Measurements from ENCODE around the gene SPATA2L. TPM values are rescaled to one million over a fixed set of nuclear protein-coding genes. Genes with fewer than 3 reads are reported as not detected.
A peak's percentile ranks its signal among the peaks of the same experiment; 100 is the strongest.
"Not testable (repeated sequence)": the region's sequence is repeated elsewhere in the genome, so short reads cannot be mapped to it uniquely, and the experiment has no call there.

Gene SPATA2L
- total RNA-seq, 2 experiments from 2014 or later, result 5.8 to 7.4 TPM

GRCh38 chr16:89688395-89688794, 13.1 kb downstream of the SPATA2L start:
- Mint-ChIP-seq H3K9me3 (ENCODE audit: low read depth) (no peaks in the 10 kb centered on the region), H3K4me3 (no peak overlapping the region), H3K27me3 (no peaks in the 10 kb centered on the region), H3K27ac (no peak overlapping the region), H3K4me1 (peaks cover 17% of the 10 kb centered on the region), H3K36me3 (peaks cover 19% of the 10 kb centered on the region)
- CTCF ChIA-PET, result interaction anchor here (1.1 to 2.8 kb wide), 3 partner anchors 11 to 222 kb away, joined by 4 to 13 read pairs (median 4); no protein-coding TSS in a partner anchor
- no peak for ATAC-seq
- DNase-seq, result no peak

DNA sequence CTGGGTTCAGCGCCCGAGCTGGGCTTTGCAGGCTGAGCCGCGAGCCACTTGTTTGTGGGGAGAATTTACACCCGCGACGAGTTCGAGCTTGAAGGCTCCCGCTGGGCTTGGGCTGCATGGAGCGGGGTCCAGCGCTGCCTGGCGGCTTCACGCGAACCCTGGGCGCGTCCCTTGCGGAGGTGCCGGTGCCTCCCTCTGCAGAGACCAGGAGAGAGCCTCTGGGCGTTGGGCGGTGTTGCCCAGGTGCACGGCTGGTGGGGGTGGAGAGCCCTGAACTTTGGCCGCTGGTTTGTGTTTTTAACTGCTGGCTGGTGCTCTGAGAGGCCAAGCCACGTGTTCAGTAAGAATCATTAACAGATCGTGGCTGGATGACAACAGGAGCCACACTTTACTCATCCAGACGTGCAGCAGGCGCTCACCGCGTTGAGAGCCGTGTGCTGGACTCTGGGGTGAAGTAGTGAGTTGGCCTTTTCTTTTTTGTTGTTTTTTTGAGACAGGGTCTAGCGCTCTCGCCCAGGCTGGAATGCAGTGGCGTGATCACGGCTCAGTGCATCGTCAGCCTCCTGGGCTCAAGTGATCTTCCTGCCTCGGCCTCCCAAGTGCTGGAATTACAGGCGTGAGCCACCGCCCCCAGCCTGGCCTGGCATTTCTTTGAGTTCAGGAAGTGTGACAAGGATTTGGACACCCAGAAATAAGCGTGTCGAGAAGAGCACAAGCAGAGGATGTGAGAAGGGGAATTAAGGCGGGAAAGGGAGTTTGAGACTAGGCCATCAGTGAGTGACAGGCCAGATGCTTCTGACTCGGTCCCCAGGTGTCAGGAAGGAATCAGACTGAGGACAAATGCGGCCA, 14.2 kb downstream of the SPATA2L start:
- CTCF ChIA-PET, result interaction anchor here (0.9 to 2.8 kb wide), 6 partner anchors 8 to 173 kb away, joined by 3 to 31 read pairs (median 6); partner anchors contain the start of gene SPATA2L
- DNase-seq (no peak), ATAC-seq (peak; percentile 40)
- Mint-ChIP-seq H3K27ac (peak overlapping the region; percentile 78), H3K9me3 (ENCODE audit: low read depth) (no peaks in the 10 kb centered on the region), H3K36me3 (peaks cover 17% of the 10 kb centered on the region), H3K4me3 (peak overlapping the region; percentile 82), H3K4me1 (peaks cover 17% of the 10 kb centered on the region), H3K27me3 (no peaks in the 10 kb centered on the region)

GRCh38 chr16:89686520-89687091, 14.9 kb downstream of the SPATA2L start, which contains the start of gene CDK10:
CDK10 (plus strand) TSS chr16:89686689; CDS start chr16:89686711, 22 bp downstream.
- Mint-ChIP-seq H3K27ac (peak within 1 kb of the TSS; percentile 84), H3K4me3 (peak within 1 kb of the TSS; percentile 82), H3K9me3 (ENCODE audit: low read depth) (no peaks in the 10 kb centered on the region), H3K36me3 (peaks cover 17% of the 10 kb centered on the region), H3K27me3 (no peaks in the 10 kb centered on the region), H3K4me1 (peaks cover 17% of the 10 kb centered on the region)
- DNase-seq (peak; percentile 92), ATAC-seq (peak; percentile 90)
- CTCF ChIA-PET, result interaction anchor here (0.8 to 2.1 kb wide), 6 partner anchors 9 to 178 kb away, joined by 3 to 31 read pairs (median 6); partner anchors contain the start of genes SPATA2L and SPG7

DNA sequence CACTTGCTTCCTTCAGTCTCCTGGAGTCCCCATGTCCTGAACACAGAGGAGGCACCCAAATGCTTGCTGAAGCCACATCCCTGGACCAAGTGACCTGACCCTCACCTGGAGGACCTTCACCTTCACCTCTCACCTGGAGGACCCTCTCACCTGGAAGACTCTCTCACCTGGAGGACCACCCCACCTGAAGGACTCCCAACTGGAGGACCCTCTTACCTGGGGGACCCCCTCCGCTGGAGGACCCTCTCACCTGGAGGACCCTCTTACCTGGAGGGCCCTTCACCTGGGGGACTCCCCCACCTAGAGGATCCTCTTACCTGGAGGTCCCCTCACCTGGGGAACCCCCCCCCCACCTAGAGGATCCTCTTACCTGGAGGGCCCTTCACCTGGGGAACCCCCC, 15.6 kb downstream of the SPATA2L start:
- Mint-ChIP-seq H3K27ac (peak overlapping the region; percentile 52), H3K4me3 (peak overlapping the region; percentile 43), H3K27me3 (no peaks in the 10 kb centered on the region), H3K9me3 (ENCODE audit: low read depth) (no peaks in the 10 kb centered on the region), H3K36me3 (peaks cover 17% of the 10 kb centered on the region), H3K4me1 (peaks cover 17% of the 10 kb centered on the region)
- DNase-seq, result no peak
- CTCF ChIA-PET, result interaction anchor here (0.8 to 2.1 kb wide), 5 partner anchors 10 to 178 kb away, joined by 3 to 31 read pairs (median 6); partner anchors contain the start of genes SPATA2L and SPG7
- ATAC-seq, result no peak

- peaks cover 2% of the 10 kb centered on the region for H3K9me3 Mint-ChIP-seq (ENCODE audit: low read depth)
- CTCF ChIA-PET, result interaction anchor here (0.7 to 1.2 kb wide), 2 partner anchors 22 to 175 kb away, joined by 3 to 5 read pairs; no protein-coding TSS in a partner anchor
- no peak for DNase-seq
- no peak overlapping the region for H3K27ac Mint-ChIP-seq
- H3K27me3 Mint-ChIP-seq, result no peaks in the 10 kb centered on the region
- no peak for ATAC-seq
- no peak overlapping the region for H3K4me3 Mint-ChIP-seq
- peaks cover 10% of the 10 kb centered on the region for H3K36me3 Mint-ChIP-seq
- no peaks in the 10 kb centered on the region for H3K4me1 Mint-ChIP-seq
Observed at GRCh38 chr16:89678258-89678657, 23.2 kb downstream of the SPATA2L start.

DNA sequence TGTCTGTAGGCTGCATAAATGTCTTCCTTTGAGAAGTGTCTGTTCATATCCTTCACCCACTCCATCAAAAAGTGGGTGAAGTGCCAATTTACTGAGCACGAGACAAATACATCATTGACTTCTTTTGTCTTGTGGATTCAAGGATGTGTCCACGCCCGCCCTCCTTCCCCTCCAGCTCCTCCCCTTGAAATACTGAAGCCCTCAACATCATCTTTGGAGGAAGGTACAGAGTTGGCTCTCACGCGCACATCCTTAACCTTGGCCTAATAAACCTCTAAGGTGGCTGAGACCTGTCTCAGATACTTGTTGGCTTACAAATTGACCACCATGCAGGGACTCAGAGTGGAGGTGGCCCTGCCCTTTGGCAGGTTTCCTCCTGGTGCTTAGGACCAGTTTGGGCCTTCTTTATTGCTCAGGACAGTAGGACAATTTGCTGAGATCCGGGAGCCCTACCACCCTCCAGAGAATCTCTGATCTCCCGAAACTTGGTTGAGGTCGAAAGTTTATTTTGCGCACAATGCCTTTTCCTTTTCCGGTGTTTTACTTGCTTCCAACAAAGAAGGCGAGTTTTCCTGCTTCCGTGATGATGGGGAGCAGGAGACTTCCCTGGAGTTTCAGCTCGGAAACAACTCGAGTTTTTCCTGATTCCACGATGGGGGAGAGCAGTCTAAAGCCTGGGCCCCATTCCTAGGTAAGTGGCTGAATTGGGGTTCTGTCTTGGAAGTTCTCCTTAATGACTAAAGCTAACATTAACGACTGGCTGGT, 29.1 kb downstream of the SPATA2L start:
- H3K27ac Mint-ChIP-seq, result no peak overlapping the region
- DNase-seq, result no peak
- H3K36me3 Mint-ChIP-seq, result peaks cover 5% of the 10 kb centered on the region
- ATAC-seq, result no peak
- H3K27me3 Mint-ChIP-seq, result no peaks in the 10 kb centered on the region
- CTCF ChIA-PET, result no interaction called here
- H3K9me3 Mint-ChIP-seq (ENCODE audit: low read depth), result no peaks in the 10 kb centered on the region
- no peaks in the 10 kb centered on the region for H3K4me1 Mint-ChIP-seq
- no peak overlapping the region for H3K4me3 Mint-ChIP-seq

- H3K27me3 Mint-ChIP-seq; H3K27ac Mint-ChIP-seq; H3K36me3 Mint-ChIP-seq; DNase-seq; ATAC-seq; H3K4me3 Mint-ChIP-seq; CTCF ChIA-PET; H3K4me1 Mint-ChIP-seq; H3K9me3 Mint-ChIP-seq (ENCODE audit: low read depth): not testable (repeated sequence)
Observed at GRCh38 chr16:89671565-89671964, 29.9 kb downstream of the SPATA2L start.

- Mint-ChIP-seq H3K36me3 (peaks cover 2% of the 10 kb centered on the region), H3K4me3 (no peak overlapping the region), H3K27me3 (no peaks in the 10 kb centered on the region), H3K27ac (no peak overlapping the region), H3K4me1 (no peaks in the 10 kb centered on the region), H3K9me3 (ENCODE audit: low read depth) (no peaks in the 10 kb centered on the region)
- DNase-seq (no peak), ATAC-seq (no peak)
- CTCF ChIA-PET, result interaction anchor here (0.9 kb wide), 1 partner anchor 30 kb away, joined by 3 read pairs; no protein-coding TSS in a partner anchor
Observed at GRCh38 chr16:89670496-89671431, 30.7 kb downstream of the SPATA2L start.

DNA sequence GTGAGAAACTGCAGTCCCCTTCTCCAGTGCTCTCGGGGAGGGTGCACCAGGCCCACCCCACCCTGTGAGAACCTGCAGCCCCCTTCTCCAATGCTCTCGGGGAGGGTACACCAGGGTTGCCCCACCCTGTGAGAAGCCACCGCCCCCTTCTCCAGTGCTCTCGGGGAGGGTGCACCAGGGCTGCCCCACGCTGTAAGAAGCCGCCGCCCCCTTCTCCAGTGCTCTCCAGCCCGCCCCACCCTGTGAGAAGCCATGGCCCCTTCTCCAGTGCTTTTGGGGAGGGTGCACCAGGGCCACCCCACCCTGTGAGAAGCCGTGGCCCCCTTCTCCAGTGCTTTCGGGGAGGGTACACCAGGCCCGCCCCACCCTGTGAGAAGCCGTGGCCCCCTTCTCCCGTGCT, 31.8 kb downstream of the SPATA2L start:
- DNase-seq (no peak), ATAC-seq (no peak)
- CTCF ChIA-PET, result no interaction called here
- Mint-ChIP-seq H3K36me3 (peaks cover 2% of the 10 kb centered on the region), H3K9me3 (ENCODE audit: low read depth) (no peaks in the 10 kb centered on the region), H3K4me3 (no peak overlapping the region), H3K27me3 (no peaks in the 10 kb centered on the region), H3K27ac (no peak overlapping the region), H3K4me1 (no peaks in the 10 kb centered on the region)

DNA sequence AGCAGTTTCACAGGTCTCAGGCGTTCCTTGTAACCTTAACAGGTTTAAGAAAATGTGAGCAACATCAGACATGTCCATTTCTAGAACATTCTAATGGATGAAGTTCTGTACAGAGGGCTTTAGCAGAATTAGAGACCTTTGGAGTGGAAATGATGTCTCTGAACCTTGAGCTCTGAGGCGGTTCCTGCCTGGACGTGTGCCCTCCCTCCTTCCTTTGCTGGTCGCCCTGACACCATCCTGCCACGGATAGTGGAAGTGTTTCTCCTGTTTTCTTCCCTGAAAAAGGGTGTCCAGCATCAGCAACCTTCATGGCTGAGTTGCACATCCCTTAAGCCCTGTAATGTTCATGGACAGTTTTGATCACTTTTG, 32.7 kb downstream of the SPATA2L start:
- Mint-ChIP-seq H3K36me3 (peaks cover 6% of the 10 kb centered on the region), H3K4me3 (no peak overlapping the region), H3K4me1 (no peaks in the 10 kb centered on the region), H3K9me3 (ENCODE audit: low read depth) (no peaks in the 10 kb centered on the region), H3K27ac (no peak overlapping the region), H3K27me3 (no peaks in the 10 kb centered on the region)
- CTCF ChIA-PET, result interaction anchor here (0.6 to 1.3 kb wide), 2 partner anchors 32 to 105 kb away, joined by 3 read pairs; no protein-coding TSS in a partner anchor
- no peak for ATAC-seq
- no peak for DNase-seq

DNA sequence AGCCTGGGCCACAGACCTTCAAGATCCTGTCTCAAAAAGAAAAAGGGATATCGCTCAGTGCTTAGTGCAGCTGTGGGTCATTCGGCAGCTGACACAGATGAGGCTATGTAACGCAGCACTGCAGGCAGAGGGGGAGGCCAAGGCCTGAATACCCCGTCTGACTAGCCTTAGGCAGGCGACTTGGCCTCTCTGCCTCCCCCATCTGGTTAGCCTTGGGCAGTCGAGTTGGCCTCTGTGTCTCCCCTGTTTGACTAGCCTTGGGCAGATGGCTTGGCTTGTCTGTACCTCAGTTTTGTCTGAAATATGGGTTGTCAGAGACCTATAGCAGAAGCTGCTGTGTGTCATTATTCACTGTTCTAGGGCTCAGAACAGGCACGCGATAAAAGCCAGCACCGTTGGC, 33.9 kb downstream of the SPATA2L start:
- H3K36me3 Mint-ChIP-seq, result peaks cover 16% of the 10 kb centered on the region
- H3K27me3 Mint-ChIP-seq, result no peaks in the 10 kb centered on the region
- H3K9me3 Mint-ChIP-seq (ENCODE audit: low read depth), result no peaks in the 10 kb centered on the region
- no peak overlapping the region for H3K27ac Mint-ChIP-seq
- CTCF ChIA-PET, result interaction anchor here (1.3 kb wide), 1 partner anchor 33 kb away, joined by 3 read pairs; no protein-coding TSS in a partner anchor
- H3K4me3 Mint-ChIP-seq, result no peak overlapping the region
- H3K4me1 Mint-ChIP-seq, result no peaks in the 10 kb centered on the region
- DNase-seq, result no peak
- ATAC-seq, result no peak

DNA sequence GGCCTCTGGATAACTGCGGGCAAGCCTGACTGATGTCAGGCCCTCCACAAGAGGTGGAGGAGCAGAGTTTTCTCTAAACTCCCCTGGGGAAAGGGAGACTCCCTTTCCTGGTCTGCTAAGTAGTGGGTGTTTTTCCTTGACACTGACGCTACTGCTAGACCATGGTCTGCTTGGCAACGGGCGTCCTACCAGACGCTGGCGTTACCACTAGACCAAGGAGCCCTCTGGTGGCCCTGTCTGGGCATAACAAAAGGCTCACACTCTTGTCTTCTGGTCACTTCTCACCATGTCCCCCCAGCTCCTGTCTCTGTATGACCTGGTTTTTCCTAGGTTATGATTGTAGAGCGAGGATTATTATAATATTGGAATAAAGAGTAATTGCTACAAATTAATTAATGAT, 34.5 kb downstream of the SPATA2L start:
- H3K4me1 Mint-ChIP-seq; H3K9me3 Mint-ChIP-seq (ENCODE audit: low read depth); ATAC-seq; H3K4me3 Mint-ChIP-seq; H3K27me3 Mint-ChIP-seq; H3K27ac Mint-ChIP-seq; DNase-seq: not testable (repeated sequence)
- CTCF ChIA-PET, result interaction anchor here (0.6 kb wide), 1 partner anchor 55 kb away, joined by 3 read pairs; no protein-coding TSS in a partner anchor
- H3K36me3 Mint-ChIP-seq, result peaks cover 22% of the 10 kb centered on the region

Data from activated CD8-positive, alpha-beta memory T cell treated with anti-CD3 and anti-CD28 coated beads, Interleukin-2, amount 10 ng/mL, durations not matched to agents 7 days and 5 days (primary cell).